Retinal pigment epithelial cell (primary cell): ENCODE data around the gene TNFRSF11A.

Source experiments
- DNase-seq: peaks from one replicate; pipeline ENCODE4 v3.0.0-alpha.2; 2010; ENCODE audit warnings: low read depth
- H3K4me3 ChIP-seq: 2 replicates; pipeline ENCODE4 v1.5.1; 2011; ENCODE audit warnings: mild to moderate bottlenecking, low read length, control low read depth, moderate library complexity
- CTCF ChIP-seq: conservative IDR thresholded peaks from 2 replicates; pipeline ENCODE4 v1.5.1; 2011; ENCODE audit warnings: low read depth, low read length, control low read depth, inconsistent platforms

The TNFRSF11A gene

GRCh38 chr18:62301322-62301721 lies 23.8 kb upstream of the TNFRSF11A start:
- no peak for TF ChIP-seq CTCF
- H3K4me3 ChIP-seq = no peak overlapping the region
- DNase-seq = no peak

- no peak for DNase-seq
- no peak for TF ChIP-seq CTCF
- H3K4me3 ChIP-seq = no peak overlapping the region
These were observed 12.3 kb upstream of the TNFRSF11A start for GRCh38 chr18:62312851-62313250.

- no peak overlapping the region for H3K4me3 ChIP-seq
- no peak for DNase-seq
- TF ChIP-seq CTCF = no peak
These were observed 6.6 kb upstream of the TNFRSF11A start for GRCh38 chr18:62318228-62319180.

- H3K4me3 ChIP-seq = no peak overlapping the region
- no peak for TF ChIP-seq CTCF
- no peak for DNase-seq
These were observed 3.9 kb upstream of the TNFRSF11A start for GRCh38 chr18:62321201-62321600.

- no peak for TF ChIP-seq CTCF
- no peak overlapping the region for H3K4me3 ChIP-seq
- DNase-seq = no peak
These were observed 1.5 kb upstream of the TNFRSF11A start for GRCh38 chr18:62323483-62324180.

- no peak for DNase-seq
- no peak overlapping the region for H3K4me3 ChIP-seq
- no peak for TF ChIP-seq CTCF
These were observed 805 bp upstream of the TNFRSF11A start for GRCh38 chr18:62324181-62324828.
